ENCODE data around the gene FAM180A.
"Not testable (repeated sequence)": the region's sequence is repeated elsewhere in the genome, so short reads cannot be mapped to it uniquely, and the experiment has no call there.

The FAM180A gene

GRCh38 chr7:135740889-135741288, 7.7 kb downstream of the FAM180A start:
- ChIA-PET CTCF (interaction anchor here (0.9 to 1.3 kb wide), 2 partner anchors 54 to 68 kb away, joined by 3 to 5 read pairs; no protein-coding TSS in a partner anchor), POLR2A (no interaction called here)
- no peak overlapping the region for H3K4me3 ChIP-seq (ENCODE audit: low read depth, low read length)
- no peak for TF ChIP-seq CTCF (IDR thresholded peaks at IDR 0.05; ENCODE audit: insufficient read depth, low read length, missing control alignments)
- DNase-seq (ENCODE audit: low read depth, low spot score), result no peak

GRCh38 chr7:135737306-135737647, 11.3 kb downstream of the FAM180A start:
- POLR2A ChIA-PET; DNase-seq (ENCODE audit: low read depth, low spot score); H3K4me3 ChIP-seq (ENCODE audit: low read depth, low read length): not testable (repeated sequence)
- CTCF ChIA-PET, result interaction anchor here (1.5 to 1.8 kb wide), 2 partner anchors 27 to 463 kb away, joined by 3 to 6 read pairs; no protein-coding TSS in a partner anchor

GRCh38 chr7:135736586-135737305, 11.9 kb downstream of the FAM180A start:
- no peak for DNase-seq (ENCODE audit: low read depth, low spot score)
- ChIA-PET CTCF (interaction anchor here (1.8 kb wide), 1 partner anchor 26 kb away, joined by 6 read pairs; no protein-coding TSS in a partner anchor), POLR2A (no interaction called here)
- no peak for TF ChIP-seq CTCF (IDR thresholded peaks at IDR 0.05; ENCODE audit: insufficient read depth, low read length, missing control alignments)
- H3K4me3 ChIP-seq (ENCODE audit: low read depth, low read length), result no peak overlapping the region

- H3K4me3 ChIP-seq (ENCODE audit: low read depth, low read length), result no peak overlapping the region
- ChIA-PET CTCF (interaction anchor here (1.1 to 3.0 kb wide), 2 partner anchors 24 to 73 kb away, joined by 3 to 10 read pairs; no protein-coding TSS in a partner anchor), POLR2A (no interaction called here)
- no peak for TF ChIP-seq CTCF (IDR thresholded peaks at IDR 0.05; ENCODE audit: insufficient read depth, low read length, missing control alignments)
- DNase-seq (ENCODE audit: low read depth, low spot score), result no peak
Observed at GRCh38 chr7:135734343-135734689, 14.3 kb downstream of the FAM180A start.

GRCh38 chr7:135733603-135734342, 14.8 kb downstream of the FAM180A start:
- ChIA-PET CTCF (interaction anchor here (1.1 to 3.0 kb wide), 3 partner anchors 8 to 73 kb away, joined by 3 to 10 read pairs (median 8); no protein-coding TSS in a partner anchor), POLR2A (no interaction called here)
- H3K4me3 ChIP-seq (ENCODE audit: low read depth, low read length), result no peak overlapping the region
- TF ChIP-seq CTCF (IDR thresholded peaks at IDR 0.05; ENCODE audit: insufficient read depth, low read length, missing control alignments), result no peak
- DNase-seq (ENCODE audit: low read depth, low spot score), result no peak

- POLR2A ChIA-PET, result no interaction called here
- CTCF ChIA-PET, result interaction anchor here (1.0 to 2.2 kb wide), 2 partner anchors 13 to 14 kb away, joined by 3 to 9 read pairs; no protein-coding TSS in a partner anchor
Observed at GRCh38 chr7:135731131-135731530, 17.5 kb downstream of the FAM180A start.

More at GRCh38 chr7:135731131-135731530, 17.5 kb downstream of the FAM180A start:
- H3K4me3 ChIP-seq (ENCODE audit: low read depth, low read length), result no peak overlapping the region
- no peak for DNase-seq (ENCODE audit: low read depth, low spot score)
- TF ChIP-seq CTCF (IDR thresholded peaks at IDR 0.05; ENCODE audit: insufficient read depth, low read length, missing control alignments), result no peak
